Superior temporal gyrus (tissue), 1 donor: ENCODE measurements around the gene TAMALIN.
A peak's percentile ranks its signal among the peaks of the same experiment; 100 is the strongest.

Experiments
- DNase-seq: peaks from one replicate; pipeline ENCODE4 v3.0.0-alpha.2; 2016; ENCODE audit errors: extremely low spot score

The TAMALIN gene

GRCh38 chr12:52036587-52037171, 29.9 kb downstream of the TAMALIN start:
- DNase-seq: peak; percentile 71

GRCh38 chr12:52037248-52037861, 30.6 kb downstream of the TAMALIN start:
- no peak for DNase-seq

- DNase-seq: peak; percentile 46
Measured at GRCh38 chr12:52038447-52038846, 31.7 kb downstream of the TAMALIN start.

GRCh38 chr12:52041035-52041434, 34.3 kb downstream of the TAMALIN start:
- DNase-seq: no peak

- no peak for DNase-seq
Measured at GRCh38 chr12:52041695-52042123, 35.0 kb downstream of the TAMALIN start.

GRCh38 chr12:52042706-52043385, 36.1 kb downstream of the TAMALIN start:
- no peak for DNase-seq

GRCh38 chr12:52043386-52044212, 36.9 kb downstream of the TAMALIN start:
- no peak for DNase-seq

- DNase-seq: peak; percentile 62
Measured at GRCh38 chr12:52044292-52044983, 37.7 kb downstream of the TAMALIN start.

GRCh38 chr12:52045794-52046199, 39.1 kb downstream of the TAMALIN start:
- no peak for DNase-seq

- DNase-seq: no peak
Measured at GRCh38 chr12:52046859-52047258, 40.1 kb downstream of the TAMALIN start.

- no peak for DNase-seq
Measured at GRCh38 chr12:52049286-52049685, 42.5 kb downstream of the TAMALIN start.

- DNase-seq: no peak
Measured at GRCh38 chr12:52049688-52050087, 42.9 kb downstream of the TAMALIN start.

GRCh38 chr12:52050116-52050757, 43.5 kb downstream of the TAMALIN start:
- no peak for DNase-seq

- peak; percentile 81 for DNase-seq
Measured at GRCh38 chr12:52050758-52051541, 44.2 kb downstream of the TAMALIN start, which contains the start of gene NR4A1. Gene NR4A1 (plus strand): TSS chr12:52051442. CDS start chr12:52054329, 2,887 bp downstream.

- no peak for DNase-seq
Measured at GRCh38 chr12:52052468-52053186, 45.9 kb downstream of the TAMALIN start.

- DNase-seq: no peak
Measured at GRCh38 chr12:52053536-52054209, 46.9 kb downstream of the TAMALIN start.

- DNase-seq: no peak
Measured at GRCh38 chr12:52054231-52054832, 47.6 kb downstream of the TAMALIN start.
